GM21825 (cell line): Measurements from ENCODE around the gene DTX3.
"Not testable (repeated sequence)": the region's sequence is repeated elsewhere in the genome, so short reads cannot be mapped to it uniquely, and the experiment has no call there.

Experiments used
- ATAC-seq: cut with Tn5 transposase; IDR thresholded peaks from one replicate; pipeline ENCODE4 v1.9.1; 2021; ENCODE audit warnings: mild to moderate bottlenecking, moderate library complexity; ENCODE audit not compliant: unreplicated experiment

The DTX3 gene

GRCh38 chr12:57582440-57582839, 22.2 kb upstream of the DTX3 start:
- no peak for ATAC-seq

GRCh38 chr12:57583008-57583831, 21.4 kb upstream of the DTX3 start:
- ATAC-seq: peak; percentile 89

- ATAC-seq: no peak
Measured at GRCh38 chr12:57584050-57584449, 20.6 kb upstream of the DTX3 start.

- ATAC-seq: no peak
Measured at GRCh38 chr12:57584690-57585089, 19.9 kb upstream of the DTX3 start.

- no peak for ATAC-seq
Measured at GRCh38 chr12:57585156-57585555, 19.5 kb upstream of the DTX3 start.

GRCh38 chr12:57586128-57586527, 18.5 kb upstream of the DTX3 start:
- ATAC-seq: no peak

- no peak for ATAC-seq
Measured at GRCh38 chr12:57586832-57587429, 17.7 kb upstream of the DTX3 start.

GRCh38 chr12:57588951-57589610, 15.5 kb upstream of the DTX3 start:
- not testable (repeated sequence) for ATAC-seq

- no peak for ATAC-seq
Measured at GRCh38 chr12:57590479-57590863, 14.2 kb upstream of the DTX3 start.

GRCh38 chr12:57590864-57591781, 13.5 kb upstream of the DTX3 start, which contains the start of gene PIP4K2C:
Gene PIP4K2C (plus strand): TSS chr12:57591192. CDS start chr12:57591290, 98 bp downstream.
- peak; percentile 94 for ATAC-seq

- ATAC-seq: no peak
Measured at GRCh38 chr12:57591782-57592325, 12.8 kb upstream of the DTX3 start.

- no peak for ATAC-seq
Measured at GRCh38 chr12:57592551-57593165, 12.0 kb upstream of the DTX3 start.

- ATAC-seq: no peak
Measured at GRCh38 chr12:57593187-57593586, 11.4 kb upstream of the DTX3 start.

GRCh38 chr12:57600395-57600794, 4.2 kb upstream of the DTX3 start:
- no peak for ATAC-seq

GRCh38 chr12:57602544-57602943, 2.1 kb upstream of the DTX3 start:
- ATAC-seq: no peak

GRCh38 chr12:57603324-57603723, 1.3 kb upstream of the DTX3 start:
- ATAC-seq: no peak

- no peak for ATAC-seq
Measured at GRCh38 chr12:57603815-57604453, 690 bp upstream of the DTX3 start.

- no peak for ATAC-seq
Measured at GRCh38 chr12:57604992-57605810, 577 bp downstream of the DTX3 start.

GRCh38 chr12:57605811-57606311, 1.2 kb downstream of the DTX3 start:
- ATAC-seq: no peak
